HL-60 (cell line): ENCODE measurements around the gene INTS1.

Experiments
- DNase-seq, 2 experiments: peaks; one replicate each; pipeline ENCODE4 v3.0.0-alpha.2; 2010 to 2020; ENCODE audit warnings: low read depth in 1 of 2, low spot score in 1 of 2
- H3K27ac ChIP-seq: fragments of 250-450 bp; sonication (Bioruptor Pico); replicated peaks from 2 replicates; pipeline ENCODE4 v1.5.1; 2020; ENCODE audit warnings: mild to moderate bottlenecking, moderate library complexity
- H3K27me3 ChIP-seq: fragments of 250-450 bp; sonication (Bioruptor Pico); 2 replicates; pipeline ENCODE4 v1.5.1; 2021; ENCODE audit warnings: mild to moderate bottlenecking, moderate library complexity; ENCODE audit not compliant: insufficient read depth, poor library complexity, severe bottlenecking
- H3K4me3 ChIP-seq: replicated peaks from 2 replicates; pipeline ENCODE4 v1.5.1; 2011; ENCODE audit warnings: mild to moderate bottlenecking, control low read depth, low read length; ENCODE audit not compliant: insufficient read depth
- GABPA ChIP-seq: IDR thresholded peaks from 2 replicates; pipeline ENCODE4 v1.6.1; 2012; ENCODE audit warnings: low read depth
- POLR2AphosphoS5 ChIP-seq: IDR thresholded peaks from 2 replicates; pipeline ENCODE4 v1.6.1; 2012; ENCODE audit warnings: low read depth
- SPI1 ChIP-seq: IDR thresholded peaks from 2 replicates; pipeline ENCODE4 v1.6.1; 2012; ENCODE audit warnings: low read depth, mild to moderate bottlenecking, borderline replicate concordance
- TF ChIP-seq, protein P1 (sequence below): IDR thresholded peaks from 2 replicates; pipeline ENCODE4 v1.6.1; 2012; ENCODE audit warnings: low read depth; ENCODE audit not compliant: insufficient replicate concordance
- TF ChIP-seq, protein P2 (sequence below): IDR thresholded peaks from one replicate; pipeline ENCODE4 v1.5.1; 2011; ENCODE audit warnings: low read length, control low read depth, inconsistent platforms; ENCODE audit not compliant: insufficient read depth

INTS1 gene

DNA sequence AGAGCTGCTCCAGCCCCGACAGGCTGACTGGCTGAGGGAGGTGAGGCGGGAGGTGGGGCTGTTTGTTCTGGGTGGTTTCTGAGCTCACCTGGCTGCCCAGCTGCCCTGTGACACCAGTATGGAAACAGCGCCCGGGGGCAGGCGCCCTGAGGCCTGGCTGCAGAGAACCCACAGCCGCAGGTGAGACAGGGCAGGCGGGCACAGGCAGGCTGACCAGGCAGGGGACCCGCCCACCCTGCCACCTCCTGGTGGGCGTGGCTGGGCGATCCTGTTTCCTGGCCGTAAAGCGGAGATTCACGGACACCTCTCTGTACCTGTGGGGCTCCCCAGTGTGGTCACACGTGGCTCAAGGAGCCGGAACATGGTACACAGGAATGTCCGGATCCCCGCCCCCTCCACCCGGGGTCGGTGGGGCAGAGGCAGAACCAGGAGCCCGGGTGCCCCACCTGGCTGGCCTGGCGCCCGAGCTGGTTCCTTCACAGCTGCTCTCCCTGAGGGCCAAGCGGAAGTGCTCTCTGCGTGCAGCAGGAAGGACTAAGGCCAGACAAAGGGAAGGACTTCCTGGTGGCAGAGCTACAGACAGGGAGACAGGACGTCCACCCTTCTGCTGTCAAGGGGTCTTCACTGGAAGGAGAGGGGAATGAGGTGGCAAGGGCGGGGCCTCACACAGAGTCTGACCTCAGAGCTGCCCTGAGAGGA lies 48.8 kb downstream of the INTS1 start:
- Histone ChIP-seq H3K27me3 (no peaks in the 10 kb centered on the region), H3K27ac (peak overlapping the region; percentile 31; the same call in 1 of the 2 replicates), H3K4me3 (no peak overlapping the region)
- TF ChIP-seq SPI1: no peak
- TF ChIP-seq, protein P1, sequence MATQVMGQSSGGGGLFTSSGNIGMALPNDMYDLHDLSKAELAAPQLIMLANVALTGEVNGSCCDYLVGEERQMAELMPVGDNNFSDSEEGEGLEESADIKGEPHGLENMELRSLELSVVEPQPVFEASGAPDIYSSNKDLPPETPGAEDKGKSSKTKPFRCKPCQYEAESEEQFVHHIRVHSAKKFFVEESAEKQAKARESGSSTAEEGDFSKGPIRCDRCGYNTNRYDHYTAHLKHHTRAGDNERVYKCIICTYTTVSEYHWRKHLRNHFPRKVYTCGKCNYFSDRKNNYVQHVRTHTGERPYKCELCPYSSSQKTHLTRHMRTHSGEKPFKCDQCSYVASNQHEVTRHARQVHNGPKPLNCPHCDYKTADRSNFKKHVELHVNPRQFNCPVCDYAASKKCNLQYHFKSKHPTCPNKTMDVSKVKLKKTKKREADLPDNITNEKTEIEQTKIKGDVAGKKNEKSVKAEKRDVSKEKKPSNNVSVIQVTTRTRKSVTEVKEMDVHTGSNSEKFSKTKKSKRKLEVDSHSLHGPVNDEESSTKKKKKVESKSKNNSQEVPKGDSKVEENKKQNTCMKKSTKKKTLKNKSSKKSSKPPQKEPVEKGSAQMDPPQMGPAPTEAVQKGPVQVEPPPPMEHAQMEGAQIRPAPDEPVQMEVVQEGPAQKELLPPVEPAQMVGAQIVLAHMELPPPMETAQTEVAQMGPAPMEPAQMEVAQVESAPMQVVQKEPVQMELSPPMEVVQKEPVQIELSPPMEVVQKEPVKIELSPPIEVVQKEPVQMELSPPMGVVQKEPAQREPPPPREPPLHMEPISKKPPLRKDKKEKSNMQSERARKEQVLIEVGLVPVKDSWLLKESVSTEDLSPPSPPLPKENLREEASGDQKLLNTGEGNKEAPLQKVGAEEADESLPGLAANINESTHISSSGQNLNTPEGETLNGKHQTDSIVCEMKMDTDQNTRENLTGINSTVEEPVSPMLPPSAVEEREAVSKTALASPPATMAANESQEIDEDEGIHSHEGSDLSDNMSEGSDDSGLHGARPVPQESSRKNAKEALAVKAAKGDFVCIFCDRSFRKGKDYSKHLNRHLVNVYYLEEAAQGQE: no peak
- DNase-seq: no peak

DNA sequence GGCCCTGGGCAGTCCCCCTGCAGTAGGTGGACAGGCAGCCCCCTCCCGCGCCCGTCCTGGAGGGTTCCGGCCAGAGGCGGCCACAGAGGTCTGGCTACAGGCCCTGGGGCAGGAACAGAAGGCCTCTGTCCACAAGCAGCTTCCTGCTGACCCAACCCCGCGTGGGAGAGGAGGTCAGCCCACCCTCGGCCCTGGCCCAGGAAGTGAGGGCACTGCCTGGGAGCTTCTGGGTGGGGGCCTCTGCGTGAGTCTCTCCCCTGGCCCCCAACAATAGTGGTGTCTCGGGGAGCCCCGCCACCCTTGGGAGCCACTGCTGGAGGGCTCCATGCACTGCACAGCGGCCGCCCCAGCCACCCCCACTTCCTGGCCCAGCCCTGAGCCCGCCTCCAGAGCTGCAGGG lies 49.6 kb downstream of the INTS1 start:
- no peak for DNase-seq
- TF ChIP-seq, protein P2, sequence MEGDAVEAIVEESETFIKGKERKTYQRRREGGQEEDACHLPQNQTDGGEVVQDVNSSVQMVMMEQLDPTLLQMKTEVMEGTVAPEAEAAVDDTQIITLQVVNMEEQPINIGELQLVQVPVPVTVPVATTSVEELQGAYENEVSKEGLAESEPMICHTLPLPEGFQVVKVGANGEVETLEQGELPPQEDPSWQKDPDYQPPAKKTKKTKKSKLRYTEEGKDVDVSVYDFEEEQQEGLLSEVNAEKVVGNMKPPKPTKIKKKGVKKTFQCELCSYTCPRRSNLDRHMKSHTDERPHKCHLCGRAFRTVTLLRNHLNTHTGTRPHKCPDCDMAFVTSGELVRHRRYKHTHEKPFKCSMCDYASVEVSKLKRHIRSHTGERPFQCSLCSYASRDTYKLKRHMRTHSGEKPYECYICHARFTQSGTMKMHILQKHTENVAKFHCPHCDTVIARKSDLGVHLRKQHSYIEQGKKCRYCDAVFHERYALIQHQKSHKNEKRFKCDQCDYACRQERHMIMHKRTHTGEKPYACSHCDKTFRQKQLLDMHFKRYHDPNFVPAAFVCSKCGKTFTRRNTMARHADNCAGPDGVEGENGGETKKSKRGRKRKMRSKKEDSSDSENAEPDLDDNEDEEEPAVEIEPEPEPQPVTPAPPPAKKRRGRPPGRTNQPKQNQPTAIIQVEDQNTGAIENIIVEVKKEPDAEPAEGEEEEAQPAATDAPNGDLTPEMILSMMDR: no peak
- TF ChIP-seq, protein P1: no peak
- TF ChIP-seq GABPA: no peak
- no peak for TF ChIP-seq SPI1
- no peak for TF ChIP-seq POLR2AphosphoS5
- H3K27ac ChIP-seq: no peak overlapping the region
- H3K27me3 ChIP-seq: no peaks in the 10 kb centered on the region
- no peak overlapping the region for H3K4me3 ChIP-seq

DNA sequence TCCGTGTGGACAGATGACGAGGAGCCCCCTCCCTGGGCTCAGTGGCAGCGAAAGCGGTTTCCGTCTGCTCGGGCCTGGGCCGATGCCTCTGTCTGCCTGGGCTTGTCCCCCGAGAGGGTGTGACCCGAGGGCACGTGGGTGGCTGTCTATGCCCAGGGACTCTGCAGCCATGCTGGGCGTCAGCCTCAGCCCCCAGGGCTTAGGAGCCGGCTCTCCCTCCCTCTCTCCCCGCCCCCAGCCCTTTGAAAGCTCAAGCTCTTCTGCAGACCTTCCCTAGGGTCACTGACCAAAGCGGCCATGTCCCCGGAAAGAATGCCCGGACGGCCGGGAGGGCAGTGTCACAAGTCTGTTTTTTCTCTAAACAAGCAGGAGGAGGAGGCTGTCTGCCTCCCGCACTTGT lies 52.0 kb downstream of the INTS1 start:
- no peak overlapping the region for H3K27ac ChIP-seq
- TF ChIP-seq SPI1 (no peak), GABPA (no peak), POLR2AphosphoS5 (no peak)
- TF ChIP-seq, protein P1: no peak
- TF ChIP-seq, protein P2: no peak
- no peaks in the 10 kb centered on the region for H3K27me3 ChIP-seq
- DNase-seq: no peak
- H3K4me3 ChIP-seq: no peak overlapping the region

DNA sequence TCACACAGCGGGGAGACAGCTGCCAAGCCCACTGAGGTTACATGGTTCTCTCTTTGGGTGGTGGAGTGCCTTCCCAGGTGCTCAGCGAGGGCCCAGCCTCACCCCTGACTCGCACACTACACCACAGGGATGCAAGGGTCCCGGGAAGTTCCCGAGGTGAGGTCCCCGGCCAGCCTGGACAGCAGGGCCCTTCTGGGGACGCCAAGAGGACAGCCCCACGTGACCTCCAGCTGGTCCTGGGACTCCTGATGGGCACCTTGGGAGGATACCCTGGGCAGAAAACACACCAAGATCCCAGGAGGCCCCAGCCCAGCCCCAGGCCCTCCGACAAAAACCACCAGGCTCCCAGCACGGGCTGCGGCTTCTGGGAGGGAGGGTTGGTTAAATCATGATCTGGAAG lies 53.2 kb downstream of the INTS1 start:
- H3K27me3 ChIP-seq: no peaks in the 10 kb centered on the region

More for the DNA sequence above, 53.2 kb downstream of the INTS1 start:
- no peak overlapping the region for H3K27ac ChIP-seq
- DNase-seq: no peak
- H3K4me3 ChIP-seq: no peak overlapping the region
- no peak for TF ChIP-seq SPI1
